Raji (cell line): ENCODE data around the gene PFKFB2.

Source experiments
- POLR2A ChIP-seq: IDR thresholded peaks from 2 replicates; pipeline ENCODE4 v1.6.1; 2011; ENCODE audit warnings: low read depth, low read length, control low read depth; ENCODE audit not compliant: insufficient read depth

Gene PFKFB2

DNA sequence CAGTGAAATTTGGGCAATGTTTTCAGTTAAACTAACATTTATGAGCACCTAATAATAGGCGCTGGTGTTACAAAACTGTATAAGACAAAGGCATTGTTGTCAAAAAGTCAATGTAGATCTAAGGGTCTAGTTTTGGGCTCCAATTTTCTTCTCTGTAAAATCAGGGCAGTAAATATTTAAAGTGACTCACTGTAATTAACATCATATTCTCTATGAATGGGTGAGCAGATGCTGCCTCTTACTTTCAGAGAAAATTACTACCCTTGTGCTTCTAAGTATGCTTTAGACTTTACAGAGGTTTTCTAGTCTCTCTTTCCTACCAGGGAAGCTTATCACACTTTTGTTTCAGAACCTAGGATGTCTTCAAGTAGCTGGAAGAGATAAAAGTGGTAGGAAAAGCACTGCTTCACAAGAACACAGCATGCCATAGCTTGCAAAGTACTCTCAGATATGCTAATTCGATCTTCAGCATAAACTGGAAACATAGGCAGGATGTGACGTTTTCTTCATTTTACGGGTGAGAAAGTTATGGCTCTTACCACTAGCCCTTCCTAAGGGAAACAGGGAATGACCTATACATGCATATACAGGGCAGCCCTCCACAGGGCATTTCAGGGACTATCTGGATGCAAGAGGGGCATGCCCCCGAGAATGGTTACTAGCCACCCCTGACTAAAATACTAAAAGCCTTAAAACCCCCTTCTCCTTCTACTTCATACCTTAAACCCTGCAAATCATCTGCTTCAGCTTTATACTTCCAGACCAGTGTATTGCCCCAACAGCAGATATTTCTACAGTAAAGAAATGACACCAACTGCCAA, 23.2 kb upstream of the PFKFB2 start:
- no peak for TF ChIP-seq POLR2A

DNA sequence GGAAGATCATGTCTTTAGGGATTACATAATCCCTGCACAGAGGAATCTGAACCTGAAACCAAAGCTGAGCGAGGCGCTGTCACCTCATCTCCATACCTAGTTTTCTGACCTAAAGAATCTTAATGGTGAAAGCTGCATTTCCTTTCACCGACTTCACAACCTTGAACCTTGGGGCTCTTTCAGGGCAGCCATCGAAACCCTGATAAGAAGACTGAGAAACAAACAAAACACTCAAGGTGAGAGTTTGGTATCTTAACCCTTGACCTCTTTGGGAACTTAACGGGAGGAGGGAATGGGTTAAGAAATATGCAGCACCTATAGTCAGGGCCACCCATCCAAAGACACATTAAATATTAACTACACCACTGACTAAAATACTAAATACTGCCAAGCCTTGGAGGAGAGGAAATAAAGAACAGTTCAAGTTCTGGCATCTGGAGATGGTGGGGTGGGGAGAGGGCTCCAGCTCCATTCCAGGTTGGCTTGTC, 22.5 kb upstream of the PFKFB2 start:
- no peak for TF ChIP-seq POLR2A

DNA sequence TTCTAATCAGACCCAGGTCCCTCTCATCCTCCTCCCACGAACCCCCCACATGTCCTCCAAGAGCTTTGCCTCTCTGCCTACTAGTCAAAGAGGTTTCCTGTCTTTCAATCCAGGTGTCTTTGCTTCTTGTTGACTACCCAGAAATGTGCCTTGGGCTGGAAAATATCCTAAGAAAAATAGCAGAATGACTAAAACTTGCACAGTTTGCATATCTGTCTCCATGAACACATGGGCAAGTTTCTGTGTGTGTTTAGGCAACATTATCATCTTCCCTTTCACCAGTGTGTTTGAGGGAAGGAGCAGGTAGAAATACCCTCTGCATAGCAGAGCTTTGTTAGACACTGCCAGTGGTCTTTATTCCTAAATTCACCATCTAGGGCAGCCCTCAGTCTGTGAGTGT, 22.1 kb upstream of the PFKFB2 start:
- TF ChIP-seq POLR2A: no peak

DNA sequence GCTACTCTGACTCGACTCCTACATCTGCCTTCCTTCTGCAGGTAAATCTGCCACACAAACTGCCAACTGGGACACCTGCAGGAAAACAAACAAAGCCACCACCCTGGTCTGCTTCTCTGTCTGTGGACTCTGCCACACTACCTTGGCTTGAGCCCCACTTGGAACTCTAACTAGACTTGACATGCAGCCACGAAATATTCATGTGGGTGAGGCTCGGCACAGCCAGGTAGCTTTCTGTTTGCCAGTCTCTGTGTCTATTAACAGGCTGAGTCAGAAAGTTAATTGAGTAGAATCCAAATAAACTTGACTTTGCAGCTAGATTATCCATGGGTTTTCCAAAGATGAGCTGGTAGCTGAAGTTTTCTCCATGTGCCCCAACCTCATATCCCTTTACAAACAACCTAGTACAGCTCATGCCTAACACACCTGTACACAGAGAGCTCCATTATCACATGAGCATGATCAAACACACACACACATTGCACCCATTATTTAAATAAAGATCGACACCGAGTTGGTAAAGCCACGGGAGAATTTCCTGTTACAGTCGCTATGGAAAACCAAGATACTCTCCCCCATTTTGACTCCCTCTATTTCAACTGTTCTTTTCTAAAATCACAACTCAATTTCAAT, 21.3 kb upstream of the PFKFB2 start:
- TF ChIP-seq POLR2A: no peak

GRCh38 chr1:207032528-207033017, 20.5 kb upstream of the PFKFB2 start, which contains the start of gene C1orf116:
Gene C1orf116, minus strand, starts transcription at chr1:207032756. Its CDS starts 5,158 bp downstream, at chr1:207027598.
- no peak for TF ChIP-seq POLR2A

DNA sequence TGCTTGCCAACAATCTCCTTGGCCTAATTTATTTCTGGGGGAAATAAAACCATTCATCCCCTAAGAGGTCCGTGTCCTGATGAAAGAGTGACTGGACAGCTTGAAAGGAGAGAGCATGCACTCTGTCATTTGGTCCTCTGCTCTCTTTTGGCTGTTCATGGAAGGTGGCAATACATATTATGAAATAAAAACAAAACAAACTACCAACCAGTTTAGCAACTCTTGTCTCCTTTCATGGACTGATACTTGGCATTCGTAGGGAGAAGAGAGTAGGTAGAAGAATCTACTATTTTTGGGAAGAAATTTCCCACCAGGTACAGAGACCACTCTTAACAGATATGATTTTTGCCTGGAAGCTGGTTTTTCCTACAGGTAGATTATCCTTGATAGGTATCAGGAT, 19.8 kb upstream of the PFKFB2 start:
- TF ChIP-seq POLR2A: no peak

DNA sequence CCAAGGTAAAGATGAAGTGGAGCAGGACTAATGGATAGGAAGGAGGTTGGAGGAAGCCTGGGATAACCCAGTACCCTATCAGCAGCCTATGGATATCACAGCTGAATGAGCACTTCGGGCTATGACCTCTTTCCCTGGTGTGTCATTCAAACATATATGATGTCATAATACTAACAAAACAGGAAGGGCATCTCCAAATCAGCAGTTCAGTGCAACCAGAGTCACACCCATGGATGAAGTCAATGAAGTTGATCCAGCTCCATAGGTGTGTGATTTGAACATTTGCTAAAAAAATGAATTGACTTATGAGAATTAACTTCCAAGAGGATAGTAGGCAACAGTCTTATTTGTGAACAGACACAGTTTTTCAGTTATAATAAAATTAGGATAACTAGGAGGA, 18.9 kb upstream of the PFKFB2 start:
- TF ChIP-seq POLR2A: no peak

DNA sequence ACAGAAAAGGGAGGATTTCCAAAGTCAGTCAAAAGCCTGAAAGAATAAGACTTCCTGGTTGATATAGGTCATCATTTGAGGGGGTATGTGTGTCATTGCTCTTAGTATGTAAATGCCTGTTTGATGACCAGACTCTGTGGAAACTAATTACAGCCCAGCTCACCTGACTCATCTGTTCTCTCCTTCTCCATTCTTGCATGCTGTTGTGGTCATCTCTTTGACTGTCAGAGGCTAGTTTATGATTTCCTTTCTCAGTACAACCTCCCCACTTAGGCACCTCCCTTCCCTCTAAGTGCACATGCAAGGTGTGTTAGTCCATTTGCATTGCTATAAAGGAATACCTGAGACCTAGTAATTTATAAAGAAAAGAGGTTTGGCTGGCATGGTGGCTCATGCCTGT, 18.1 kb upstream of the PFKFB2 start:
- TF ChIP-seq POLR2A: no peak

DNA sequence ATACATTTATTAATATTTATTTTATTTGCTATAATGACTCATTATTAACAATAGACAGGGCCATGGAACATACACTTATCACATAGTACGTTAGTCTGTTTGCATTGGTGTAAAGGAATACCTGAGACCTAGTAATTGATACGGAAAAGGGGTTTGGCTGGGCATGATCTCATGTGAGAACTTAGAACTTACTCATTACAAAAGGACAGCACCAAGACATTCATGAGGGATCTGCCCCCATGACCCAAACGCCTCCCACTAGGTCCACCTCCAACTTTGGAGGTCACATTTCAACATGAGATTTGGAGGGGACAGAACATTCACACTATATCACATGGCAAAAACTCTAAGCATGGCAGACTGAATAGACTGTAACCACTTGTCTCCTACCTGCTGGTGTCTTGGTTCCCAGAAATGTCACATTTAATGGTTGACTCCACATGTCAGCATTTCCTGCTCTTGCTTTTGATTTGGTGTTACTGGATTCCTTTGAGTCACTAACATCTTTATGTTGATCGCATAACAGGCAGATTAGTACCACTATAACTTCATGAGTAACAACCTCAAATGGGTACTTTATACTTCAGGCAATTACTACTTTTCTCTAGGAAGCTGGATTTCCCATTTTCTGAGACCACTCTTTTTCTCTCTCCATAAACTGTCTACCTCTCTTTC, 17.1 kb upstream of the PFKFB2 start:
- no peak for TF ChIP-seq POLR2A

DNA sequence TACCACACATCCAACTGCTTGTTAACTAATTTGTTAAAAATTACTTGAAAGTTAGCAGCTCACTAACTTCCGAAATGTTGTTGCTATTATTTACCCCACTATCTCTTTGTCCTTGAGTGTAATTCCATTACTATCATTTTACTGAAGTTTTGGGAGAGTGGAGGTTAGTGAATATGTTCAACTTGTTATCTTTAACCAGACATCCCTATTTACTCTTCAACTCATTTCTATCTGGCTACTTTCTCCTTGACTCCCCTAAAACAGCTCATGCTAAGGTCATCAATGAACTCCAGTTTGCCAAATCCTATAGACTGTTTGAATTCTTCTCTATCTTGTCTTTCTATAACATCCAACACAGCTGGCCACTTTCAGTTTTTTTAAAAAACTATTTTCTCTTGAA, 16.2 kb upstream of the PFKFB2 start:
- no peak for TF ChIP-seq POLR2A

GRCh38 chr1:207039380-207040180, 13.5 kb upstream of the PFKFB2 start:
- no peak for TF ChIP-seq POLR2A

DNA sequence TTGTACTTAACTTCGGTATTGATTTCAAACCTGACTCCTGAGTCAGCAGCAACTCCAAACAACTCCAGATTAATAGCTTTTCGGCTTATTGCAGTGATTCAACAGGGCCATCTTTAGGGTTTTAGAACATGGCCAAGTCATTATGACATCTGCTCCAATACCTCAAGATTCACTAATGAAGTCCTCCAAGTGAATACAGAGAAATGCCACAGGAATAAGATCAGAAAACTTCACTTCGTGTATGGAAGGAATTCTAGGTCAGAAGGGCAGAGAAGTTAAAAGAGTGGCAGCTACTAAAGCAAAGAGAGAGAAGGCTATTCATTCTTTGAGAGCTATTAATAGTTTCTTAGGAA, 12.9 kb upstream of the PFKFB2 start:
- no peak for TF ChIP-seq POLR2A

GRCh38 chr1:207045453-207045852, 7.6 kb upstream of the PFKFB2 start:
- TF ChIP-seq POLR2A: no peak

- no peak for TF ChIP-seq POLR2A
Measured at GRCh38 chr1:207047505-207047904, 5.6 kb upstream of the PFKFB2 start.

- no peak for TF ChIP-seq POLR2A
Measured at GRCh38 chr1:207048041-207048440, 5.0 kb upstream of the PFKFB2 start.
